HL-60 (cell line): Measurements from ENCODE around the gene TAF4B.

ENCODE experiments used
- DNase-seq, 2 experiments: peaks; one replicate each; pipeline ENCODE4 v3.0.0-alpha.2; 2010 to 2020; ENCODE audit warnings: low read depth in 1 of 2, low spot score in 1 of 2
- H3K27ac ChIP-seq: fragments of 250-450 bp; sonication (Bioruptor Pico); replicated peaks from 2 replicates; pipeline ENCODE4 v1.5.1; 2020; ENCODE audit warnings: mild to moderate bottlenecking, moderate library complexity
- H3K27me3 ChIP-seq: fragments of 250-450 bp; sonication (Bioruptor Pico); 2 replicates; pipeline ENCODE4 v1.5.1; 2021; ENCODE audit warnings: mild to moderate bottlenecking, moderate library complexity; ENCODE audit not compliant: insufficient read depth, poor library complexity, severe bottlenecking
- H3K4me3 ChIP-seq: replicated peaks from 2 replicates; pipeline ENCODE4 v1.5.1; 2011; ENCODE audit warnings: mild to moderate bottlenecking, control low read depth, low read length; ENCODE audit not compliant: insufficient read depth
- GABPA ChIP-seq: IDR thresholded peaks from 2 replicates; pipeline ENCODE4 v1.6.1; 2012; ENCODE audit warnings: low read depth
- POLR2AphosphoS5 ChIP-seq: IDR thresholded peaks from 2 replicates; pipeline ENCODE4 v1.6.1; 2012; ENCODE audit warnings: low read depth
- REST ChIP-seq: IDR thresholded peaks from 2 replicates; pipeline ENCODE4 v1.6.1; 2012; ENCODE audit warnings: low read depth; ENCODE audit not compliant: insufficient replicate concordance
- SPI1 ChIP-seq: IDR thresholded peaks from 2 replicates; pipeline ENCODE4 v1.6.1; 2012; ENCODE audit warnings: low read depth, mild to moderate bottlenecking, borderline replicate concordance
- TF ChIP-seq, protein P1 (sequence below): IDR thresholded peaks from one replicate; pipeline ENCODE4 v1.5.1; 2011; ENCODE audit warnings: low read length, control low read depth, inconsistent platforms; ENCODE audit not compliant: insufficient read depth

The TAF4B gene

DNA sequence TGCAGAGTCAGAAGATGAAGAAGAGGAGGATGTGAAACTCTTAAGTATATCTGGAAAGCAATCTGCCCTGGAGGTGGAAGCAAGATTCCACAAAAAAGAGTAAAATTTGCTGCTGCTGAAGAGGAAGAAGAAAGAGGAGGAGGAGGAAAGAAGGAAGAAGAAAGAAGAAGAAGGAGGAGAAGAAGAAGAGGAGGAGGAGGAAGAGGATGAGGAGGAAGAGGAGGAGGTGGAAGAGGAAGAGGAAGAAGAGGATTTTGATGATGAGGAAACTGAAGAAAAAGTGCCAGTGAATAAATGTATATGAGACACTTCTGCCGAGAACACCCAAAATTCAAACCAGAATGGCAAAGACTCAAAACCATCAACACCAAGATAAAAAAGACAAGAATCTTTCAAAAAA is 20.9 kb upstream of the TAF4B start:
- TF ChIP-seq SPI1, result no peak
- TF ChIP-seq, protein P1, sequence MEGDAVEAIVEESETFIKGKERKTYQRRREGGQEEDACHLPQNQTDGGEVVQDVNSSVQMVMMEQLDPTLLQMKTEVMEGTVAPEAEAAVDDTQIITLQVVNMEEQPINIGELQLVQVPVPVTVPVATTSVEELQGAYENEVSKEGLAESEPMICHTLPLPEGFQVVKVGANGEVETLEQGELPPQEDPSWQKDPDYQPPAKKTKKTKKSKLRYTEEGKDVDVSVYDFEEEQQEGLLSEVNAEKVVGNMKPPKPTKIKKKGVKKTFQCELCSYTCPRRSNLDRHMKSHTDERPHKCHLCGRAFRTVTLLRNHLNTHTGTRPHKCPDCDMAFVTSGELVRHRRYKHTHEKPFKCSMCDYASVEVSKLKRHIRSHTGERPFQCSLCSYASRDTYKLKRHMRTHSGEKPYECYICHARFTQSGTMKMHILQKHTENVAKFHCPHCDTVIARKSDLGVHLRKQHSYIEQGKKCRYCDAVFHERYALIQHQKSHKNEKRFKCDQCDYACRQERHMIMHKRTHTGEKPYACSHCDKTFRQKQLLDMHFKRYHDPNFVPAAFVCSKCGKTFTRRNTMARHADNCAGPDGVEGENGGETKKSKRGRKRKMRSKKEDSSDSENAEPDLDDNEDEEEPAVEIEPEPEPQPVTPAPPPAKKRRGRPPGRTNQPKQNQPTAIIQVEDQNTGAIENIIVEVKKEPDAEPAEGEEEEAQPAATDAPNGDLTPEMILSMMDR, result no peak
- TF ChIP-seq POLR2AphosphoS5, result no peak
- TF ChIP-seq GABPA, result no peak
- TF ChIP-seq REST, result no peak
- Histone ChIP-seq H3K4me3 (no peak overlapping the region), H3K27me3 (no peaks in the 10 kb centered on the region), H3K27ac (no peak overlapping the region)
- no peak for DNase-seq

DNA sequence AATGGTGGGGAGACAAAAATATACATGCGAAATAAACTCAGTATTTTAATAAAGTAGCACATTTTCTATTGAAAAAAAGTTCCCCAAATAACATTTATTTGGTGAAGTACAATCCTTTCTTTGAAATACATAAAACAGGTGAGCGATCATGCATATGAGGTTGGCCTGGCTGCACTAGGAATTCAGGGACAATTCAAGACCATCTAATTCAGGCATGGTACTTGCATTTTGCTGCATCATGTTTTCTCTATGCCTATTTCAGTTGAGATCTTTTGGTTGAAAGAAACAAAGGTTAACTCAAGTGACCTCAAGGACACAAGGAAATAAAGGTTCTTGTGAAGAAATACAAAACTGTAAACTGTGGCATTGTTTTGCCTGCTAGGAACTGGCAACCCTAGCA is 19.8 kb upstream of the TAF4B start:
- no peak overlapping the region for H3K4me3 ChIP-seq

DNA sequence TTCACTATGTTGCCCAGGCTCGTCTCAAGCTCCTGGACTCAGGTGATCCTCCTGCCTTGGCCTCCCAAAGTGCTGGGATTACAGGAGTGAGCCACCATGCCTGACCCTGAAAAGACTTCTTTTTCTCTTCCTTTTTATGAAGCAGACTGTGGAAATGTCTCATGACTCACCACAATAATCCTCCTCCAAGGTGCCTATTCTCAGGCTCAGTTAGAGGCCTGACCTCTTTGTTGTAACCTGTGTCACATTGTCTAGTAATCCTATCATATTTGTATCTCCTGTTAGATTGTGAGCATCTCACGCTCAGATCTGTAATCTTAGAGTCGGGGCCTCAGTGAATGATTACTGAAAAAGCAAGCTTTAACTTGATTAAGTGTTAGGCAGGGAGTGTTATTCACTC is 18.3 kb upstream of the TAF4B start:
- H3K4me3 ChIP-seq, result no peak overlapping the region
- H3K27ac ChIP-seq, result no peak overlapping the region
- no peaks in the 10 kb centered on the region for H3K27me3 ChIP-seq
- DNase-seq, result no peak
- no peak for TF ChIP-seq GABPA
- no peak for TF ChIP-seq SPI1
- TF ChIP-seq, protein P1, result no peak
- TF ChIP-seq POLR2AphosphoS5, result no peak
- no peak for TF ChIP-seq REST

More for the DNA sequence above, 19.8 kb upstream of the TAF4B start:
- no peak overlapping the region for H3K27ac ChIP-seq
- TF ChIP-seq, protein P1, result no peak
- no peak for TF ChIP-seq POLR2AphosphoS5
- no peak for TF ChIP-seq GABPA
- TF ChIP-seq REST, result no peak
- no peak for TF ChIP-seq SPI1
- no peaks in the 10 kb centered on the region for H3K27me3 ChIP-seq
- DNase-seq, result no peak
